K562 (cell line): Measurements from ENCODE around the gene NOTCH1. TPM values are rescaled to one million over a fixed set of nuclear protein-coding genes. Genes with fewer than 3 reads are reported as not detected.

Experiments used
- BMI1 ChIP-seq: fragments of 150-350 bp; IDR thresholded peaks from 2 replicates; pipeline ENCODE4 v1.6.1; 2014; ENCODE audit warnings: low read length
- NFRKB ChIP-seq: fragments of 450-650 bp; IDR thresholded peaks from 2 replicates; pipeline ENCODE4 v1.6.1; 2016; ENCODE audit warnings: low read depth
- ZNF212 ChIP-seq: fragments of 450-650 bp; formaldehyde crosslinking; IDR thresholded peaks from 2 replicates; pipeline ENCODE4 v1.4.0; 2020; ENCODE audit warnings: mild to moderate bottlenecking
- polyA plus RNA-seq, 8 experiments: library from polyadenylated mRNA; depleted of rRNA in 4 of 8; stranded (reverse) in 5 of 8; unstranded in 3 of 8; fragments of >200 nt; fragmentation: Nextera tagmentation in 2 of 8; fragmentation: Illumina TruSeq in 1 of 8; extraction: Ambion mirVana in 2 of 8; extraction: Trizol in 1 of 8; gene quantifications; 2 replicates each; pipeline versions ENCODE4 v1.2.1 to v1.2.3, GENCODE V29; 2011 to 2014; ENCODE audit warnings: inconsistent platforms in 1 of 8, missing spikeins in 1 of 8
- total RNA-seq, 7 experiments: library from RNA; depleted of rRNA in 6 of 7; stranded (reverse); fragments of >200 nt in 6 of 7; fragmentation: Illumina TruSeq in 2 of 7; extraction: Trizol in 2 of 7; gene quantifications; 2 replicates each; pipeline versions ENCODE4 v1.2.1 to v1.2.3, GENCODE V29; 2011 to 2021; ENCODE audit warnings: low replicate concordance in 1 of 7
- TF ChIP-seq, protein P1 (sequence below): fragments of 200-600 bp; sonication (generic); IDR thresholded peaks from one replicate; pipeline ENCODE4 v1.6.1; 2012; ENCODE audit warnings: mild to moderate bottlenecking, low read depth, low read length, inconsistent platforms
- TF ChIP-seq, protein P2 (sequence below): fragments of 450-650 bp; IDR thresholded peaks from 2 replicates; pipeline ENCODE4 v1.6.1; 2016
- TF ChIP-seq, protein P3 (sequence below): fragments of 250-450 bp; sonication (Bioruptor Pico); IDR thresholded peaks from 2 replicates; pipeline ENCODE4 v1.5.0; 2021; ENCODE audit warnings: mild to moderate bottlenecking, borderline replicate concordance

Gene NOTCH1
- total and polyA plus RNA-seq, 9 of the 15 experiments (the other 6 are each of a cell fraction or from before 2014, with no cell fraction given), result 0.03 to 31.4 (median 2.3) TPM

DNA sequence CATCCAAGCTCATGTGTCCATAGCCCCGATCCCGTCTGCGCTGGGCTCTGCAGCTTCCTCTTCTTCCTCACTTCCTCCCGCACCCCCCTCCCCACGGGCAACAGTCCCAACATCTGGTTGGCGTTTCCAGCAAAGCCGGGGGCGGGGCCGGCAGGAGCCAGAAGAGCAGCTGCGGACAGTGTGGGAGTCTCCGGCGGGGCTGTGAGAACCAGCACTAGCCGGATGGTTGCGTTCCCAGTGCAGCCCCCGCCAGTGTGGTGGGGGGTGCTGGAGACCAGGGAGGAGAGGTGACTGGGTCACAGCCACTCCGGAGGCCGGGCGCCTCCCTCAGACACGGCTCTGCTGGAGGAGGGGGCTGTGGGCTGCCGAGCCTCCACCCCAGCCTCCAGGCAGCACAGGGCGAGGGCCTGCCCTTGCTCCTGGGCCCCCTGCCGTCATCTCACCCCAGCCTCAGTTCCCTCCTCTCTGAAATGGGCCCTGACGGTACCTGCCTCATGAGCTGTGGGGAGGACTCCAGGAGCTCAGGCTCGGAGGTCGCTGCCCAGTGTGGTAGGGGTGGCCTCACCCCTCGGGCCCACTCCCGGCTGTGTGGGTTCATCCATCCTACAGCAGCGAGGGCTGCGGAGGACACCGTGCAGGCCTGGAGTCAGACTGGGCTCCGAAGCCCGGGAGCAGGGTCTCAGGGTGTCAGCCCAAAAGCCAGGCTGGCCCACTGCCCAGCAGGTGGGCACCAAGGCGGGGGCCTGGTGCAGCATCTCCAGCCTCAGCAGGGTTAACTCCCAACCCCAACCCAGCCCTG, 41.5 kb upstream of the NOTCH1 start (continued):
- TF ChIP-seq, protein P1, sequence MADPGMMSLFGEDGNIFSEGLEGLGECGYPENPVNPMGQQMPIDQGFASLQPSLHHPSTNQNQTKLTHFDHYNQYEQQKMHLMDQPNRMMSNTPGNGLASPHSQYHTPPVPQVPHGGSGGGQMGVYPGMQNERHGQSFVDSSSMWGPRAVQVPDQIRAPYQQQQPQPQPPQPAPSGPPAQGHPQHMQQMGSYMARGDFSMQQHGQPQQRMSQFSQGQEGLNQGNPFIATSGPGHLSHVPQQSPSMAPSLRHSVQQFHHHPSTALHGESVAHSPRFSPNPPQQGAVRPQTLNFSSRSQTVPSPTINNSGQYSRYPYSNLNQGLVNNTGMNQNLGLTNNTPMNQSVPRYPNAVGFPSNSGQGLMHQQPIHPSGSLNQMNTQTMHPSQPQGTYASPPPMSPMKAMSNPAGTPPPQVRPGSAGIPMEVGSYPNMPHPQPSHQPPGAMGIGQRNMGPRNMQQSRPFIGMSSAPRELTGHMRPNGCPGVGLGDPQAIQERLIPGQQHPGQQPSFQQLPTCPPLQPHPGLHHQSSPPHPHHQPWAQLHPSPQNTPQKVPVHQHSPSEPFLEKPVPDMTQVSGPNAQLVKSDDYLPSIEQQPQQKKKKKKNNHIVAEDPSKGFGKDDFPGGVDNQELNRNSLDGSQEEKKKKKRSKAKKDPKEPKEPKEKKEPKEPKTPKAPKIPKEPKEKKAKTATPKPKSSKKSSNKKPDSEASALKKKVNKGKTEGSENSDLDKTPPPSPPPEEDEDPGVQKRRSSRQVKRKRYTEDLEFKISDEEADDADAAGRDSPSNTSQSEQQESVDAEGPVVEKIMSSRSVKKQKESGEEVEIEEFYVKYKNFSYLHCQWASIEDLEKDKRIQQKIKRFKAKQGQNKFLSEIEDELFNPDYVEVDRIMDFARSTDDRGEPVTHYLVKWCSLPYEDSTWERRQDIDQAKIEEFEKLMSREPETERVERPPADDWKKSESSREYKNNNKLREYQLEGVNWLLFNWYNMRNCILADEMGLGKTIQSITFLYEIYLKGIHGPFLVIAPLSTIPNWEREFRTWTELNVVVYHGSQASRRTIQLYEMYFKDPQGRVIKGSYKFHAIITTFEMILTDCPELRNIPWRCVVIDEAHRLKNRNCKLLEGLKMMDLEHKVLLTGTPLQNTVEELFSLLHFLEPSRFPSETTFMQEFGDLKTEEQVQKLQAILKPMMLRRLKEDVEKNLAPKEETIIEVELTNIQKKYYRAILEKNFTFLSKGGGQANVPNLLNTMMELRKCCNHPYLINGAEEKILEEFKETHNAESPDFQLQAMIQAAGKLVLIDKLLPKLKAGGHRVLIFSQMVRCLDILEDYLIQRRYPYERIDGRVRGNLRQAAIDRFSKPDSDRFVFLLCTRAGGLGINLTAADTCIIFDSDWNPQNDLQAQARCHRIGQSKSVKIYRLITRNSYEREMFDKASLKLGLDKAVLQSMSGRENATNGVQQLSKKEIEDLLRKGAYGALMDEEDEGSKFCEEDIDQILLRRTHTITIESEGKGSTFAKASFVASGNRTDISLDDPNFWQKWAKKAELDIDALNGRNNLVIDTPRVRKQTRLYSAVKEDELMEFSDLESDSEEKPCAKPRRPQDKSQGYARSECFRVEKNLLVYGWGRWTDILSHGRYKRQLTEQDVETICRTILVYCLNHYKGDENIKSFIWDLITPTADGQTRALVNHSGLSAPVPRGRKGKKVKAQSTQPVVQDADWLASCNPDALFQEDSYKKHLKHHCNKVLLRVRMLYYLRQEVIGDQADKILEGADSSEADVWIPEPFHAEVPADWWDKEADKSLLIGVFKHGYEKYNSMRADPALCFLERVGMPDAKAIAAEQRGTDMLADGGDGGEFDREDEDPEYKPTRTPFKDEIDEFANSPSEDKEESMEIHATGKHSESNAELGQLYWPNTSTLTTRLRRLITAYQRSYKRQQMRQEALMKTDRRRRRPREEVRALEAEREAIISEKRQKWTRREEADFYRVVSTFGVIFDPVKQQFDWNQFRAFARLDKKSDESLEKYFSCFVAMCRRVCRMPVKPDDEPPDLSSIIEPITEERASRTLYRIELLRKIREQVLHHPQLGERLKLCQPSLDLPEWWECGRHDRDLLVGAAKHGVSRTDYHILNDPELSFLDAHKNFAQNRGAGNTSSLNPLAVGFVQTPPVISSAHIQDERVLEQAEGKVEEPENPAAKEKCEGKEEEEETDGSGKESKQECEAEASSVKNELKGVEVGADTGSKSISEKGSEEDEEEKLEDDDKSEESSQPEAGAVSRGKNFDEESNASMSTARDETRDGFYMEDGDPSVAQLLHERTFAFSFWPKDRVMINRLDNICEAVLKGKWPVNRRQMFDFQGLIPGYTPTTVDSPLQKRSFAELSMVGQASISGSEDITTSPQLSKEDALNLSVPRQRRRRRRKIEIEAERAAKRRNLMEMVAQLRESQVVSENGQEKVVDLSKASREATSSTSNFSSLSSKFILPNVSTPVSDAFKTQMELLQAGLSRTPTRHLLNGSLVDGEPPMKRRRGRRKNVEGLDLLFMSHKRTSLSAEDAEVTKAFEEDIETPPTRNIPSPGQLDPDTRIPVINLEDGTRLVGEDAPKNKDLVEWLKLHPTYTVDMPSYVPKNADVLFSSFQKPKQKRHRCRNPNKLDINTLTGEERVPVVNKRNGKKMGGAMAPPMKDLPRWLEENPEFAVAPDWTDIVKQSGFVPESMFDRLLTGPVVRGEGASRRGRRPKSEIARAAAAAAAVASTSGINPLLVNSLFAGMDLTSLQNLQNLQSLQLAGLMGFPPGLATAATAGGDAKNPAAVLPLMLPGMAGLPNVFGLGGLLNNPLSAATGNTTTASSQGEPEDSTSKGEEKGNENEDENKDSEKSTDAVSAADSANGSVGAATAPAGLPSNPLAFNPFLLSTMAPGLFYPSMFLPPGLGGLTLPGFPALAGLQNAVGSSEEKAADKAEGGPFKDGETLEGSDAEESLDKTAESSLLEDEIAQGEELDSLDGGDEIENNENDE, result no peak
- TF ChIP-seq, protein P2, sequence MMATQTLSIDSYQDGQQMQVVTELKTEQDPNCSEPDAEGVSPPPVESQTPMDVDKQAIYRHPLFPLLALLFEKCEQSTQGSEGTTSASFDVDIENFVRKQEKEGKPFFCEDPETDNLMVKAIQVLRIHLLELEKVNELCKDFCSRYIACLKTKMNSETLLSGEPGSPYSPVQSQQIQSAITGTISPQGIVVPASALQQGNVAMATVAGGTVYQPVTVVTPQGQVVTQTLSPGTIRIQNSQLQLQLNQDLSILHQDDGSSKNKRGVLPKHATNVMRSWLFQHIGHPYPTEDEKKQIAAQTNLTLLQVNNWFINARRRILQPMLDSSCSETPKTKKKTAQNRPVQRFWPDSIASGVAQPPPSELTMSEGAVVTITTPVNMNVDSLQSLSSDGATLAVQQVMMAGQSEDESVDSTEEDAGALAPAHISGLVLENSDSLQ, result no peak
- TF ChIP-seq BMI1 (no peak), ZNF212 (CRISPR knock-in tag) (no peak), NFRKB (no peak)
- TF ChIP-seq, protein P3, sequence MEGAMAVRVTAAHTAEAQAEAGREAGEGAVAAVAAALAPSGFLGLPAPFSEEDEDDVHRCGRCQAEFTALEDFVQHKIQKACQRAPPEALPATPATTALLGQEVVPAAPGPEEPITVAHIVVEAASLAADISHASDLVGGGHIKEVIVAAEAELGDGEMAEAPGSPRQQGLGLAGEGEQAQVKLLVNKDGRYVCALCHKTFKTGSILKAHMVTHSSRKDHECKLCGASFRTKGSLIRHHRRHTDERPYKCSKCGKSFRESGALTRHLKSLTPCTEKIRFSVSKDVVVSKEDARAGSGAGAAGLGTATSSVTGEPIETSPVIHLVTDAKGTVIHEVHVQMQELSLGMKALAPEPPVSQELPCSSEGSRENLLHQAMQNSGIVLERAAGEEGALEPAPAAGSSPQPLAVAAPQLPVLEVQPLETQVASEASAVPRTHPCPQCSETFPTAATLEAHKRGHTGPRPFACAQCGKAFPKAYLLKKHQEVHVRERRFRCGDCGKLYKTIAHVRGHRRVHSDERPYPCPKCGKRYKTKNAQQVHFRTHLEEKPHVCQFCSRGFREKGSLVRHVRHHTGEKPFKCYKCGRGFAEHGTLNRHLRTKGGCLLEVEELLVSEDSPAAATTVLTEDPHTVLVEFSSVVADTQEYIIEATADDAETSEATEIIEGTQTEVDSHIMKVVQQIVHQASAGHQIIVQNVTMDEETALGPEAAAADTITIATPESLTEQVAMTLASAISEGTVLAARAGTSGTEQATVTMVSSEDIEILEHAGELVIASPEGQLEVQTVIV (CRISPR knock-in tag), result no peak
